ENCODE measurements around the gene ECT2.

DNA sequence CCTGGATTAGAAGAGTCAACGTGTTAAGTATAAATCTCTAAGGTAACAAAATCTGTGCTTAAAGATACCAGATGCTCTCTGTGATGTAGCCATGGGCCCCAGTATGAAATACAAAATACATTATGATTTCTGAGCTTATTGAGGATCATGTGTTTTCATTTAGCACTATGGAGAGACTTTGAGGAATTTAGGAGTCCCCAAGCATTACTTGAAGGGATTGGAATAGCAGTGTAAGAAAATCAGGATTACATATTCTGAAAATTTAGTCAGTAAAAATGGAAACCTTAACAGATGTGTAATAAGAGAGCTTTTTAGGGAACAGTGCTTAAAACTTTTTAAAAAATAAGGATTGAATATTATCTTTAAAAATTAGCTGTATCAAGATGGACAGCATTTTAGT lies 35.5 kb downstream of the ECT2 start:
- TF ChIP-seq EZH2 (IDR thresholded peaks at IDR 0.05; ENCODE audit: borderline replicate concordance, insufficient read depth, low read length, poor library complexity, severe bottlenecking) (no peak), RAD21 (conservative IDR thresholded peaks at IDR 0.05) (no peak), CTCF (IDR thresholded peaks at IDR 0.05; ENCODE audit: poor library complexity, severe bottlenecking) (no peak), POLR2AphosphoS5 (IDR thresholded peaks at IDR 0.05) (no peak), EP300 (conservative IDR thresholded peaks at IDR 0.05; ENCODE audit: poor library complexity, severe bottlenecking) (no peak), MXI1 (conservative IDR thresholded peaks at IDR 0.05; ENCODE audit: poor library complexity, severe bottlenecking) (no peak)
